Measurements from ENCODE around the gene PLD6.
"Not testable (repeated sequence)": the region's sequence is repeated elsewhere in the genome, so short reads cannot be mapped to it uniquely, and the experiment has no call there.

Gene PLD6

GRCh38 chr17:17175917-17176316 is 30.2 kb downstream of the PLD6 start:
- no peak for DNase-seq (ENCODE audit: low read depth)

GRCh38 chr17:17175340-17175739 is 30.8 kb downstream of the PLD6 start:
- DNase-seq (ENCODE audit: low read depth) = no peak

GRCh38 chr17:17173921-17174320 is 32.2 kb downstream of the PLD6 start:
- no peak for DNase-seq (ENCODE audit: low read depth)

GRCh38 chr17:17172990-17173389 is 33.1 kb downstream of the PLD6 start:
- no peak for DNase-seq (ENCODE audit: low read depth)

GRCh38 chr17:17172001-17172939 is 33.9 kb downstream of the PLD6 start:
- no peak for DNase-seq (ENCODE audit: low read depth)

GRCh38 chr17:17171186-17171585 is 34.9 kb downstream of the PLD6 start:
- no peak for DNase-seq (ENCODE audit: low read depth)

GRCh38 chr17:17170346-17170985 is 35.7 kb downstream of the PLD6 start:
- no peak for DNase-seq (ENCODE audit: low read depth)

- DNase-seq (ENCODE audit: low read depth) = no peak
Observed at GRCh38 chr17:17169396-17169795, 36.7 kb downstream of the PLD6 start.

GRCh38 chr17:17168401-17168800 is 37.7 kb downstream of the PLD6 start:
- DNase-seq (ENCODE audit: low read depth) = no peak

GRCh38 chr17:17167986-17168385 is 38.1 kb downstream of the PLD6 start:
- DNase-seq (ENCODE audit: low read depth) = no peak

GRCh38 chr17:17167356-17167755 is 38.8 kb downstream of the PLD6 start:
- DNase-seq (ENCODE audit: low read depth) = no peak

- no peak for DNase-seq (ENCODE audit: low read depth)
Observed at GRCh38 chr17:17166446-17166845, 39.7 kb downstream of the PLD6 start.

- no peak for DNase-seq (ENCODE audit: low read depth)
Observed at GRCh38 chr17:17165666-17166308, 40.3 kb downstream of the PLD6 start.

GRCh38 chr17:17164676-17165075 is 41.5 kb downstream of the PLD6 start:
- no peak for DNase-seq (ENCODE audit: low read depth)

- DNase-seq (ENCODE audit: low read depth) = no peak
Observed at GRCh38 chr17:17164156-17164555, 42.0 kb downstream of the PLD6 start.

- DNase-seq (ENCODE audit: low read depth) = no peak
Observed at GRCh38 chr17:17161759-17162158, 44.4 kb downstream of the PLD6 start.

- DNase-seq (ENCODE audit: low read depth) = no peak
Observed at GRCh38 chr17:17161121-17161520, 45.0 kb downstream of the PLD6 start.

- no peak for DNase-seq (ENCODE audit: low read depth)
Observed at GRCh38 chr17:17159571-17159970, 46.6 kb downstream of the PLD6 start.

GRCh38 chr17:17158506-17158905 is 47.6 kb downstream of the PLD6 start:
- not testable (repeated sequence) for DNase-seq (ENCODE audit: low read depth)

GRCh38 chr17:17157041-17157440 is 49.1 kb downstream of the PLD6 start:
- no peak for DNase-seq (ENCODE audit: low read depth)

GRCh38 chr17:17156511-17156910 is 49.6 kb downstream of the PLD6 start:
- DNase-seq (ENCODE audit: low read depth) = no peak

- peak; percentile 57 for DNase-seq (ENCODE audit: low read depth)
Observed at GRCh38 chr17:17156107-17156506, 50.0 kb downstream of the PLD6 start.

GRCh38 chr17:17155568-17155967 is 50.6 kb downstream of the PLD6 start:
- DNase-seq (ENCODE audit: low read depth) = no peak
